ACC112 (cell line): ENCODE measurements around the gene KIF3A.

Source experiments
- H2AFZ ChIP-seq: fragments of 200-600 bp; sonication (generic); one replicate; pipeline ENCODE4 v1.6.0; 2017; ENCODE audit warnings: antibody characterized with exemption, low read length; ENCODE audit not compliant: unreplicated experiment
- H3K27ac ChIP-seq: fragments of 200-600 bp; sonication (generic); 2 replicates; pipeline ENCODE4 v1.5.1; 2014; ENCODE audit warnings: low read depth, mild to moderate bottlenecking, antibody characterized with exemption, low read length, moderate library complexity
- H3K27me3 ChIP-seq: fragments of 200-600 bp; sonication (generic); 2 replicates; pipeline ENCODE4 v1.6.1; 2014; ENCODE audit warnings: mild to moderate bottlenecking, antibody characterized with exemption, low read length, moderate library complexity, mixed read lengths; ENCODE audit not compliant: insufficient read depth
- H3K36me3 ChIP-seq: fragments of 200-600 bp; sonication (generic); 2 replicates; pipeline ENCODE4 v1.6.1; 2016; ENCODE audit warnings: mild to moderate bottlenecking, antibody characterized with exemption, low read length, moderate library complexity, mixed read lengths; ENCODE audit not compliant: insufficient read depth
- H3K4me1 ChIP-seq: fragments of 200-600 bp; sonication (generic); one replicate; pipeline ENCODE4 v1.6.1; 2016; ENCODE audit warnings: low read length, mixed read lengths; ENCODE audit not compliant: insufficient read depth, unreplicated experiment, control insufficient read depth
- H3K4me3 ChIP-seq: fragments of 200-600 bp; sonication (generic); 2 replicates; pipeline ENCODE4 v1.5.1; 2014; ENCODE audit warnings: mild to moderate bottlenecking, low read depth, low read length
- H3K79me2 ChIP-seq: fragments of 200-600 bp; sonication (generic); one replicate; pipeline ENCODE4 v1.6.0; 2016; ENCODE audit warnings: low read length; ENCODE audit not compliant: control insufficient read depth, unreplicated experiment, insufficient read depth

Gene KIF3A

GRCh38 chr5:132687995-132688394 lies 49.4 kb downstream of the KIF3A start:
- no peak overlapping the region for H2AFZ ChIP-seq
- no peaks in the 10 kb centered on the region for H3K27me3 ChIP-seq
- H3K4me3 ChIP-seq: no peak overlapping the region
- no peaks in the 10 kb centered on the region for H3K79me2 ChIP-seq
- peaks cover 6% of the 10 kb centered on the region for H3K4me1 ChIP-seq
- no peak overlapping the region for H3K27ac ChIP-seq
- no peaks in the 10 kb centered on the region for H3K36me3 ChIP-seq

DNA sequence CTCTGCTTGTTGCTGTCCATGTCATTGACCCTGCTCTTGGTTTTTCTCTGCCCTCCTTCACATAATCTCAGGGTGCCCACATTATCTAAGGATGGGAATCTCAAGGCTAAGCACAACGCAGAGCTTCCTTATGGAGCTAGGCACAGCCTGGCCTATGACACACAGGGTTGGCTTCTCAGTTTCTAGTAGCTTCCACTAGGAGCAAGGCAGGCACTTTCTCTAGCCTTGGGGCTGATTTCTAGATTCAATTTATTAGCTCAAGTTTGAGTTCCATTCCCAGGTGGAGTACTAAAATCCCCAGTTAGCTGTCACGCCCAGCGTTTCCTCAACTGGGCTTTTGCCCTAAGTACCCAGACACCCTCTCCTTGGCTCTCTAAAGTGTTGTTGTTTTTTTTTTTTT lies 51.2 kb downstream of the KIF3A start:
- Histone ChIP-seq H3K36me3 (no peaks in the 10 kb centered on the region), H3K27me3 (no peaks in the 10 kb centered on the region), H3K79me2 (no peaks in the 10 kb centered on the region), H3K4me1 (peaks cover 6% of the 10 kb centered on the region), H3K27ac (no peak overlapping the region), H3K4me3 (no peak overlapping the region), H2AFZ (no peak overlapping the region)

DNA sequence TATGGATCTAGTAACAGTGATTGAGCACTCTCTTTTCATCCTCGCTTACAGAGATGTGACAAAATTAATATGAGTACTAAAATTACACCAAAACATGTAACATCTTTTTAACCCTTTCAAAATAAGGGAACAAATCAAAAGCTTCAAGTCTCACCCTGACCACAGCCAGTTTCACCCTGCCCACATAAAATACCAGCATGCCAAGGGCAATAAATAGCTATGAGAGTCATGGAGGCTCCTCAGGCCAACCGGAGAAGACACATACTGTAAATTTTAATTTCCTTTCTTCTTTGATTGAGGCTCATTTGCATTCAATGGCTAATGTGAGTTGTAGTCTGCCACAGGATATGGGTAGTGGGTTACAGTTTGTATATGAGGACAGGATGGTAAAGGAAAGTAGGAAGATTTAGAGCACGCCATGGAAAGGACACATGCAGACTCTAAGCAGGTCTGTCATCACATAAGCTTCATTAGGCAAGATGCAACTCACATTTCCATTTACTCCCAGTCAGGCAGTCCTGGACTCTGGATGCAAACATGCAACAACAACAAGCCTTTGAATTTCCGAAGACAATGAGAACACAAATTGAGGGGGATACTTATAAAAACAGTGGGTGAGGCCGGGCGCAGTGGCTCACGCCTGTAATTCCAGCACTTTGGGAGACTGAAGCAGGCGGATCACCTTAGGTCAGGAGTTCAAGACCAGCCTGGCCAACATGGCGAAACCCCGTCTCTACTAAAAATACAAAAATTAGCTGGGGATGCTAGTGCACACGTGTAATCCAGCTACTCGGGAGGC lies 52.2 kb downstream of the KIF3A start:
- Histone ChIP-seq H3K4me1 (peaks cover 9% of the 10 kb centered on the region), H3K27ac (no peak overlapping the region), H2AFZ (no peak overlapping the region)

DNA sequence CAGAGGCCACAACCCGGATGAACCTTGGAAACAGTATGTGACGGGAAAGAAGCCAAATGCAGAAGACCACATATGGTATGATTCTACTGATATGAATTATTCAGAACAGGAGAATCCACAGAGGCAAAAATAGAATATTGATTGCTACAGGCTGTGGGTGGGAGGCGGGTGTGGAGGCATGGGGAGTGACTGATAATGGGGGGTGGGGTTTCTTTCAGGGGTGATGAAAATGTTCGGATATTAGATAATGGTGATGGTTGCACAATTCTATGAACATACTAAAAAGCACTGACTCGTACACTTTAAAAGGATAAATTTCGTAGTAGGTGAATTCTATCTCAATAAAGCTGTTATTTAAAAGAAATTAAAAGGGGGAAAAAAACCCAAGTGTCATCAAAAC lies 52.9 kb downstream of the KIF3A start:
- H3K79me2 ChIP-seq: no peaks in the 10 kb centered on the region
- H2AFZ ChIP-seq: no peak overlapping the region
- H3K4me1 ChIP-seq: peaks cover 10% of the 10 kb centered on the region
- no peak overlapping the region for H3K4me3 ChIP-seq
- no peaks in the 10 kb centered on the region for H3K27me3 ChIP-seq
- H3K27ac ChIP-seq: no peak overlapping the region
- no peaks in the 10 kb centered on the region for H3K36me3 ChIP-seq

More for the DNA sequence above, 52.2 kb downstream of the KIF3A start:
- Histone ChIP-seq H3K36me3 (no peaks in the 10 kb centered on the region), H3K27me3 (no peaks in the 10 kb centered on the region), H3K79me2 (no peaks in the 10 kb centered on the region), H3K4me3 (no peak overlapping the region)

DNA sequence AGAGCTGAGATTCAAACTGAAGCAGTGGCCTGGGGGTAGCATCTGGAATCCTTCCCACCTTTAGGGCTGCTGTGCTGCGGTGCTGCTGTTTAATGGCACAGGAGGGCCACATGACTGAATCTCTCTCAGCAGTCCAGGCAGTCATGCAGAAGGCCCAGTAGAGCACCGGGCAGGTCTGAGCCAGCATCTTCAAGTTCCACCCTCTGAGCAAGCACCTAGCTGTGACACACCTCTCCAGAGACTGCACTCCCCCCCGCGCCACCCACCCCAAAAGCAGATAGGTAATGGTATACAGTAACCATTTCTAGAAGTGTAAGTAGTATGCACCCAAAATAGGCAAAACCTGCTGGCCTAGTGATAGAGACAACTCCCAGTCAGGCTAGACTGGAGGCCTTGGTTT lies 55.4 kb downstream of the KIF3A start:
- H3K27ac ChIP-seq: no peak overlapping the region
- H3K36me3 ChIP-seq: no peaks in the 10 kb centered on the region
- no peaks in the 10 kb centered on the region for H3K27me3 ChIP-seq
- no peaks in the 10 kb centered on the region for H3K79me2 ChIP-seq
- peaks cover 13% of the 10 kb centered on the region for H3K4me1 ChIP-seq
- H3K4me3 ChIP-seq: no peak overlapping the region
- H2AFZ ChIP-seq: no peak overlapping the region

GRCh38 chr5:132681476-132681831 lies 55.9 kb downstream of the KIF3A start:
- Histone ChIP-seq H3K4me1 (peaks cover 18% of the 10 kb centered on the region), H3K27ac (no peak overlapping the region), H3K36me3 (no peaks in the 10 kb centered on the region), H3K79me2 (no peaks in the 10 kb centered on the region), H3K4me3 (no peak overlapping the region), H3K27me3 (no peaks in the 10 kb centered on the region), H2AFZ (no peak overlapping the region)

- no peaks in the 10 kb centered on the region for H3K27me3 ChIP-seq
These were observed 56.4 kb downstream of the KIF3A start for GRCh38 chr5:132680780-132681475.

GRCh38 chr5:132679717-132680380 lies 57.5 kb downstream of the KIF3A start:
- Histone ChIP-seq H3K4me1 (peaks cover 23% of the 10 kb centered on the region), H3K4me3 (no peak overlapping the region), H2AFZ (no peak overlapping the region), H3K36me3 (no peaks in the 10 kb centered on the region), H3K27me3 (no peaks in the 10 kb centered on the region), H3K79me2 (no peaks in the 10 kb centered on the region), H3K27ac (no peak overlapping the region)

More at GRCh38 chr5:132680780-132681475, 56.4 kb downstream of the KIF3A start:
- no peak overlapping the region for H3K4me3 ChIP-seq
- H3K36me3 ChIP-seq: no peaks in the 10 kb centered on the region
- H3K79me2 ChIP-seq: no peaks in the 10 kb centered on the region
- H2AFZ ChIP-seq: no peak overlapping the region
- H3K4me1 ChIP-seq: peaks cover 18% of the 10 kb centered on the region
- H3K27ac ChIP-seq: no peak overlapping the region

GRCh38 chr5:132679166-132679565 lies 58.2 kb downstream of the KIF3A start:
- H2AFZ ChIP-seq: no peak overlapping the region
- no peak overlapping the region for H3K4me3 ChIP-seq
- H3K4me1 ChIP-seq: peaks cover 28% of the 10 kb centered on the region
- H3K27me3 ChIP-seq: no peaks in the 10 kb centered on the region
- H3K27ac ChIP-seq: no peak overlapping the region
- H3K79me2 ChIP-seq: no peaks in the 10 kb centered on the region
- H3K36me3 ChIP-seq: no peaks in the 10 kb centered on the region

- Histone ChIP-seq H2AFZ (no peak overlapping the region), H3K27me3 (no peaks in the 10 kb centered on the region), H3K36me3 (no peaks in the 10 kb centered on the region), H3K4me1 (peaks cover 31% of the 10 kb centered on the region), H3K4me3 (no peak overlapping the region), H3K79me2 (no peaks in the 10 kb centered on the region), H3K27ac (no peak overlapping the region)
These were observed 58.6 kb downstream of the KIF3A start for GRCh38 chr5:132678735-132679134.
